Heart left ventricle (tissue), 16 donors: Measurements from ENCODE around the gene DOCK2. TPM values are rescaled to one million over a fixed set of nuclear protein-coding genes. Genes with fewer than 3 reads are reported as not detected.
"Not testable (repeated sequence)": the region's sequence is repeated elsewhere in the genome, so short reads cannot be mapped to it uniquely, and the experiment has no call there.

Experiments
- ATAC-seq, 4 donors: fragments of 200-7000 bp; cut with Tn5 transposase; one replicate each; pipeline ENCODE4 v1.9.1; 2020 to 2022; ENCODE audit warnings: moderate library complexity in 4 of 4, mild to moderate bottlenecking in 3 of 4, moderate number of reproducible peaks in 1 of 4
- DNase-seq, 5 donors: peaks; one replicate each; pipeline ENCODE4 v3.0.0-alpha.2; 2020
- H3K27ac ChIP-seq, 12 donors: fragments of 200-600 bp; sonication (generic) in 4 of 12; one replicate each; pipeline versions ENCODE4 v1.5.0 to v1.8.0; 2016 to 2022; ENCODE audit warnings: mild to moderate bottlenecking in 2 of 12
- H3K27me3 ChIP-seq, 9 donors: fragments of 200-600 bp; sonication (generic) in 2 of 9; one replicate each; pipeline versions ENCODE4 v1.5.1 to v1.8.0; 2016 to 2022; ENCODE audit warnings: mild to moderate bottlenecking in 3 of 9
- H3K36me3 ChIP-seq, 9 donors: fragments of 200-600 bp; sonication (generic) in 2 of 9; one replicate each; pipeline versions ENCODE4 v1.5.0 to v1.8.0; 2018 to 2022; ENCODE audit warnings: mild to moderate bottlenecking in 2 of 9
- H3K4me1 ChIP-seq, 12 donors: fragments of 200-600 bp; sonication (generic) in 4 of 12; one replicate each; pipeline versions ENCODE4 v1.5.0 to v1.8.0; 2016 to 2022; ENCODE audit warnings: mild to moderate bottlenecking in 3 of 12
- H3K4me3 ChIP-seq, 12 donors: fragments of 200-600 bp; sonication (generic) in 4 of 12; one replicate each; pipeline versions ENCODE4 v1.5.0 to v1.8.0; 2017 to 2022; ENCODE audit warnings: mild to moderate bottlenecking in 9 of 12, moderate library complexity in 4 of 12
- H3K9me3 ChIP-seq, 12 donors: fragments of 200-600 bp; sonication (generic) in 4 of 12; one replicate each; pipeline versions ENCODE4 v1.5.0 to v1.8.0; 2016 to 2022; ENCODE audit warnings: mild to moderate bottlenecking in 1 of 12
- POLR2A ChIP-seq, 2 donors: fragments of 450-650 bp; IDR thresholded peaks; one replicate each; pipeline ENCODE4 v1.6.1; 2017; ENCODE audit warnings: antibody characterized with exemption in 2 of 2, mild to moderate bottlenecking in 2 of 2, moderate library complexity in 2 of 2
- WGBS, 4 donors: extraction: QIAGEN DNeasy Blood & Tissue Kit in 2 of 4; methylation state at CpG; one replicate each; pipeline versions ENCODE4 v1.1.5 to v1.1.7; 2013 to 2018; 5-methylcytosine and 5-hydroxymethylcytosine counted together
- intact Hi-C, 10 donors: fragments of 100-400 bp; cut with DNase I; formaldehyde crosslinking; loops; one replicate each; pipeline versions ENCODE4 v1.11.1 to v1.14.2; 2022
- polyA plus RNA-seq, 2 donors: library from polyadenylated mRNA; stranded (reverse); fragments of 200-250 nt; gene quantifications; one replicate each; pipeline ENCODE4 v1.2.3, GENCODE V29; 2013
- total RNA-seq, 9 donors: library from RNA; depleted of rRNA in 2 of 9; stranded (reverse); fragments of >200 nt in 2 of 9; fragmentation: NEBNext Ultra II Directional in 3 of 9; extraction: Animal tissue kit (Norgen Biotek cat#: 25700) in 3 of 9; gene quantifications; one replicate each; pipeline versions ENCODE4 v1.1.0 to v1.2.4, GENCODE V29; 2016 to 2023
- TF ChIP-seq, protein P1 (sequence below), 12 donors: fragments of 200-600 bp; sonication (generic) in 4 of 12; IDR thresholded peaks; one replicate each; pipeline versions ENCODE4 v1.5.0 to v1.8.0; 2018 to 2022; ENCODE audit warnings: antibody characterized with exemption in 12 of 12, mild to moderate bottlenecking in 5 of 12
- donor health status: ischemic (EF 13 %, LVEDD 7.1; RV severe dilation, severe dysfunction).
- donor health status: healthy with polysubstance abuse.
- donor health status: DM: no; HTN: yes; CAD: no.
- donor health status: DM: no; HTN: no; CAD: no.
- donor health status: ischemic (EF 25% LVEDD 6.9; RV normal size, moderate dysfunction).
- donor health status: ischemic (EF 25% LVEDD 5.7; RV mildly dilated, moderate dysfunction).
- donor health status: healthy.
- donor health status: DM: yes; HTN: yes; CAD: no.
- donor health status: ischemic (EF 35%, LVEDD 5.7; RV mildly dilated, moderate dysfunction).
- donor health status: nonischemic (EF 11% LVEDD 7.7; RV severe dilation, severe dysfunction).
- donor health status: DM: yes; HTN: yes; CAD: no.
- donor health status: PGD.
- donor health status: ischemic (EF 29% LVEDD 5.4; RV normal size, mild dysfunction).
- donor health status: nonischemic (EF 23%, LVEDD 6.1; RV moderate dilation, normal function).

DOCK2 gene
- total and polyA plus RNA-seq, 11 donors, result 0.80 to 59.5 (median 4.6) TPM

DNA sequence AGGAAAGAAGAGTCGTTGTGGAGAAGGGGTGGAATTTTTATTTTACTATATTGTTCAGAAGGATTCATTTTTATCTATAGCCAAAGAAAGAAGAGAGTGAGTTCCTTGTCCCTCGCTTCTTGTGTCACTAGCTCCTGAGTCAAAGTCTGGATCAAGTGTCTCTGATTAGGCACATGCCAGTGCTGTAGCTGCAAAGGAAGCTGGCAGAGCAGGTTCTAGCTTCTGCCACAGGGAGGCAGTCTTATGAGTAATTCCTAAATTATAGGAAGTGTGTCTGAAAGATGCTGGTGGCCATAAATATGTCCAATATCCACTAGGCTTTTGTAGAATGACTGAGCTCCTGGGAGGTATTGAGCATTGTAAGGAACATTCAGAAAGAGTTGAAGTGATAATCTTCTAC is 84.7 kb downstream of the DOCK2 start:
- no peak for TF ChIP-seq POLR2A (IDR thresholded peaks at IDR 0.05)
- TF ChIP-seq, protein P1, sequence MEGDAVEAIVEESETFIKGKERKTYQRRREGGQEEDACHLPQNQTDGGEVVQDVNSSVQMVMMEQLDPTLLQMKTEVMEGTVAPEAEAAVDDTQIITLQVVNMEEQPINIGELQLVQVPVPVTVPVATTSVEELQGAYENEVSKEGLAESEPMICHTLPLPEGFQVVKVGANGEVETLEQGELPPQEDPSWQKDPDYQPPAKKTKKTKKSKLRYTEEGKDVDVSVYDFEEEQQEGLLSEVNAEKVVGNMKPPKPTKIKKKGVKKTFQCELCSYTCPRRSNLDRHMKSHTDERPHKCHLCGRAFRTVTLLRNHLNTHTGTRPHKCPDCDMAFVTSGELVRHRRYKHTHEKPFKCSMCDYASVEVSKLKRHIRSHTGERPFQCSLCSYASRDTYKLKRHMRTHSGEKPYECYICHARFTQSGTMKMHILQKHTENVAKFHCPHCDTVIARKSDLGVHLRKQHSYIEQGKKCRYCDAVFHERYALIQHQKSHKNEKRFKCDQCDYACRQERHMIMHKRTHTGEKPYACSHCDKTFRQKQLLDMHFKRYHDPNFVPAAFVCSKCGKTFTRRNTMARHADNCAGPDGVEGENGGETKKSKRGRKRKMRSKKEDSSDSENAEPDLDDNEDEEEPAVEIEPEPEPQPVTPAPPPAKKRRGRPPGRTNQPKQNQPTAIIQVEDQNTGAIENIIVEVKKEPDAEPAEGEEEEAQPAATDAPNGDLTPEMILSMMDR (IDR thresholded peaks at IDR 0.05), result no peak
- no peaks in the 10 kb centered on the region for H3K27me3 ChIP-seq
- H3K27ac ChIP-seq, result no peak overlapping the region
- ATAC-seq (no peak), DNase-seq (no peak)
- no peaks in the 10 kb centered on the region for H3K9me3 ChIP-seq
- H3K4me3 ChIP-seq, result no peak overlapping the region
- intact Hi-C loops, result no loop called here
- 81 to 89% (median 85%) methylated on average over 2 of the region's 2 CpGs for WGBS, 4 donors
- peaks cover 0 to 77% (median 0%) of the 10 kb centered on the region in 9 donors for H3K36me3 ChIP-seq
- H3K4me1 ChIP-seq, result peaks cover 0 to 2% (median 0%) of the 10 kb centered on the region in 12 donors

DNA sequence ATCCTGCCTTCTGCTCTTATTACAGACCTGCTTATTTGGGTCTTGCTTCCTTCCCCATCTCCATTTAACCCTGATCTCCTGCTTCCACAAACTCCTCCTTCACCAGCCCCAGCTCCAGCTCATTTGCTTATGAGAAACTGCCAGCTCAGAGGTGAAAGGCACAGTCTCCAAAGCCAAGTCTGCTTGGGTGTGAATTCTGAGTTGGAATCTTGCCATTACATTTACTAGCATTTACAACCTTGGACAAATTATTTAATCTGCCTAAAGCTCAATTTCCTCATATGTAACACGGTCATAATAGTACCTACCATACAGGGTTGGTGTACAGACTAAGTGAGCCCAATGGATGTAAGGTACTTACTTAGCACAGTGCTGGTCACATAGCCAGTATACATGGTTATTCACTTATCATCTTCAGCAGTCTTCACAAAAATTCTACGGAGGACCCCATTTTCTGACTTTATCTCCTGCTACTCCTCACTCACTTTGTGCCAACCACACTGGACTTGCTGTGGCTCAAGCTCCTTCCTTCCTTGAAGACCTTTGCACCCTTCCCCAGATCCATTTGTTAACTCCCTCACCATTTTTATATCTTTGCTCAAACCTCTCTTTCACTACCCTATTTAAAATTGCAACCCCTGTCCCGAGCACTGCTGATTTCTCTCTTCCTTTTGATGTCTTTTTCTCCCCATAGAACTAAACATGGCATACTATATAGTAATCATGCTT is 86.2 kb downstream of the DOCK2 start:
- Histone ChIP-seq H3K27ac (no peak overlapping the region), H3K4me1 (no peaks in the 10 kb centered on the region), H3K27me3 (no peaks in the 10 kb centered on the region), H3K36me3 (peaks cover 0 to 73% (median 0%) of the 10 kb centered on the region in 9 donors), H3K9me3 (no peaks in the 10 kb centered on the region), H3K4me3 (no peak overlapping the region)
- TF ChIP-seq POLR2A (IDR thresholded peaks at IDR 0.05), result no peak
- TF ChIP-seq, protein P1 (IDR thresholded peaks at IDR 0.05), result no peak
- 80 to 85% (median 80%) methylated on average over 3 of the region's 3 CpGs for WGBS, 4 donors
- DNase-seq, result no peak
- intact Hi-C loops, result no loop called here
- no peak for ATAC-seq

DNA sequence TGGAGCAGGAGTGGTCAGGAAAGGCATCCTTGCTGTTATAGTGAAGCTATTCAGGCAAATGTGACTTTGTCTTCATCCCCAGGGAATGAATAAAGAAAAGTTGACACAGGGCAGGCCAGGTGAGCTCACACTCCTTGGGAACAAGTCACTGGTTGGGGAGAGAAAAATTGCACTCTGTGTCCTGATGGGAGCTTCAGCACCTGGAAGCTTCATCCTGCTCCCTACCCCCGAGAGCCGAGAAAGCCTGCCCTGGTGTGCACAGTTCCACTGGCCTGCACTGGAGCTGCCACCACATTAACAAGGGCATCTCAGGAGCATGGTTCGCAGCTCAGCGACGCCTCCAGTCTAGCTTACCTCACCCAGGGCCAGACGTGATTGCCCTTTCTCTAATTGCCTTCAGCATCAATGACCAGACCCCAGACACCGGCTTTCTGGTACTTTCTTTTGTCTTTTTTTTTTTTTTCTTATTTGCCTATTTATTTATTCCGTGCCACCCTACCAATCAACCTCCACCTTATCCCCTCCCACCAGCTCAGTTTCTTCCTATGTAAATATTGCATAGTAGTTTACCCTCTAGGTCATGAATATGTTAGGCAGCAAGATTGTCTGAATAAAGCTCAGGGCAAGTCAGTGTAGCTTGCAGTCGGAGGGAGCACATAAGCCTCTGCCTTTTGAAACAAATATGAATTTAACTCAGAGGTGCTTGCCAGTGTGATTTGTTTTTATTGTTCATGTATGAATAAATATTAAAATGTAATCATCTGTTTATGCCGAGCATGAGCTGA is 87.4 kb downstream of the DOCK2 start:
- no peaks in the 10 kb centered on the region for H3K9me3 ChIP-seq
- no peak for TF ChIP-seq POLR2A (IDR thresholded peaks at IDR 0.05)
- TF ChIP-seq, protein P1 (IDR thresholded peaks at IDR 0.05), result no peak
- DNase-seq, result no peak
- WGBS, 4 donors, result 85 to 91% (median 87%) methylated on average over 10 of the region's 10 CpGs
- H3K27me3 ChIP-seq, result no peaks in the 10 kb centered on the region
- H3K27ac ChIP-seq, result no peak overlapping the region
- intact Hi-C loops, result no loop called here
- no peaks in the 10 kb centered on the region for H3K4me1 ChIP-seq
- H3K36me3 ChIP-seq, result peaks cover 0 to 66% (median 0%) of the 10 kb centered on the region in 9 donors
- no peak for ATAC-seq
- H3K4me3 ChIP-seq, result no peak overlapping the region

DNA sequence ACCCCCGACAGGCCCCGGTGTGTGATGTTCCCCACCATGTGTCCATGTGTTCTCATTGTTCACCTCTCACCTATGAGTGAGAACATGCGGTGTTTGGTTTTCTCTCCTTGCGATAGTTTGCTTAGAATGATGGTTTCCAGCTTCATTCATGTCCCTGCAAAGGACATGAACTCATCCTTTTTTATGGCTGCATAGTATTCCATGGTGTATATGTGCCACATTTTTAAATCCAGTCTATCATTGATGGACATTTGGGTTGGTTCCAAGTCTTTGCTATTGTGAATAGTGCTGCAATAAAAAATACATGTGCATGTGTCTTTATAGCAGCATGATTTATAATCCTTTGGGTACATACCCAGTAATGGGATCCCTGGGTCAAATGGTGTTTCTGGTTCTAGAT is 88.6 kb downstream of the DOCK2 start:
- 96 to 100% (median 97%) methylated on average over 4 of the region's 4 CpGs for WGBS, 4 donors
- H3K36me3 ChIP-seq, result peaks cover 0 to 62% (median 0%) of the 10 kb centered on the region in 9 donors
- DNase-seq, H3K4me3 ChIP-seq, H3K27me3 ChIP-seq, H3K9me3 ChIP-seq, intact Hi-C loops, ATAC-seq, H3K4me1 ChIP-seq, H3K27ac ChIP-seq: not testable (repeated sequence)
